ENCODE data around the gene SERPINA5. TPM values are rescaled to one million over a fixed set of nuclear protein-coding genes. Genes with fewer than 3 reads are reported as not detected.
A peak's percentile ranks its signal among the peaks of the same experiment; 100 is the strongest.
"Not testable (repeated sequence)": the region's sequence is repeated elsewhere in the genome, so short reads cannot be mapped to it uniquely, and the experiment has no call there.

Gene SERPINA5
- total and polyA plus RNA-seq, 4 donors, result 0.13 to 9.0 (median 2.3) TPM; not detected in 1

- WGBS, 2 donors, result 94% methylated on average over 9 of the region's 9 CpGs
- intact Hi-C loops (cut with DNase I), result no loop called here
- H3K27ac ChIP-seq (ENCODE audit: low read depth in 1 of 2, low read length in 2 of 2), result no peak overlapping the region
- no peaks in the 10 kb centered on the region for H3K27me3 ChIP-seq (ENCODE audit: control insufficient read depth in 1 of 2, insufficient read depth in 2 of 2, low read length in 1 of 2)
- no peaks in the 10 kb centered on the region for H3K4me1 ChIP-seq (ENCODE audit: control insufficient read depth in 1 of 2, insufficient read depth in 2 of 2, low read length in 2 of 2)
- no peaks in the 10 kb centered on the region for H3K9me3 ChIP-seq (ENCODE audit: control insufficient read depth, low read length)
- DNase-seq (no peak), ATAC-seq (ENCODE audit: low FRiP score) (no peak)
- no peaks in the 10 kb centered on the region for H3K36me3 ChIP-seq (ENCODE audit: control insufficient read depth in 1 of 2, insufficient read depth in 2 of 2, low read length in 1 of 2)
- no peak overlapping the region for H3K4me3 ChIP-seq (ENCODE audit: low read length in 2 of 2)
Measured at GRCh38 chr14:94570440-94570839, 10.8 kb upstream of the SERPINA5 start.

- no peak for DNase-seq
Measured at GRCh38 chr14:94571395-94571794, 9.8 kb upstream of the SERPINA5 start.

DNA sequence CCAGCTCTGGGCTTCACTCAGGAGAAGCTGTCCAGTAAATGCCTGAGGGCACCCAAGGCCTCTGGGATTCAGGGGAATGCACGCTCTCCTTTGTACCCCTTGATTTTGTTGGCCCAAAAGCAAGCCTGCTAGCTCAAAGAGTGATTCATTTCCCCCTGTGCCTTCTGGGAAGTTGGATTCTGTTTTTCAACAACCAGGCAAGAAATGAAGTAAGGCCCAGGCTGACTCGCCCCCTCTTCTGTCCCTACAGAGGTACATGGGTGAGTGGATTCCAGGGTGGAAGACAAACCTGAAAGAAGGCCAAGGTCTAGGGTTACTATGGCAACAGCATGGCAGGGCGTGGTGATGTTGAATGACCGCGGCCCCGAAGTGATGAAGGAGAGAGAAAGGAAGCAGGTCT, 9.3 kb upstream of the SERPINA5 start:
- ATAC-seq (ENCODE audit: low FRiP score) (no peak), DNase-seq (no peak)
- Histone ChIP-seq H3K9me3 (ENCODE audit: control insufficient read depth, low read length) (no peaks in the 10 kb centered on the region), H3K27me3 (ENCODE audit: control insufficient read depth in 1 of 2, insufficient read depth in 2 of 2, low read length in 1 of 2) (no peaks in the 10 kb centered on the region), H3K4me1 (ENCODE audit: control insufficient read depth in 1 of 2, insufficient read depth in 2 of 2, low read length in 2 of 2) (no peaks in the 10 kb centered on the region), H3K27ac (ENCODE audit: low read depth in 1 of 2, low read length in 2 of 2) (peak overlapping the region in 1 of 2 donors; percentile 18), H3K36me3 (ENCODE audit: control insufficient read depth in 1 of 2, insufficient read depth in 2 of 2, low read length in 1 of 2) (no peaks in the 10 kb centered on the region), H3K4me3 (ENCODE audit: low read length in 2 of 2) (no peak overlapping the region)
- intact Hi-C loops (cut with DNase I), result no loop called here
- WGBS, 2 donors, result 61 to 68% methylated on average over 6 of the region's 6 CpGs

More at GRCh38 chr14:94571395-94571794, 9.8 kb upstream of the SERPINA5 start:
- Histone ChIP-seq H3K27me3 (ENCODE audit: control insufficient read depth in 1 of 2, insufficient read depth in 2 of 2, low read length in 1 of 2) (no peaks in the 10 kb centered on the region), H3K4me3 (ENCODE audit: low read length in 2 of 2) (no peak overlapping the region), H3K27ac (ENCODE audit: low read depth in 1 of 2, low read length in 2 of 2) (no peak overlapping the region), H3K9me3 (ENCODE audit: control insufficient read depth, low read length) (no peaks in the 10 kb centered on the region), H3K4me1 (ENCODE audit: control insufficient read depth in 1 of 2, insufficient read depth in 2 of 2, low read length in 2 of 2) (no peaks in the 10 kb centered on the region), H3K36me3 (ENCODE audit: control insufficient read depth in 1 of 2, insufficient read depth in 2 of 2, low read length in 1 of 2) (no peaks in the 10 kb centered on the region)
- intact Hi-C loops (cut with DNase I), result no loop called here
- whole genome bisulfite sequencing, 2 donors, result 49 to 59% methylated on average over 7 of the region's 7 CpGs
- ATAC-seq (ENCODE audit: low FRiP score), result peak; percentile 23

- WGBS, 2 donors, result 89 to 92% methylated on average over 7 of the region's 7 CpGs
- intact Hi-C loops (cut with DNase I), result no loop called here
- no peak overlapping the region for H3K27ac ChIP-seq (ENCODE audit: low read depth in 1 of 2, low read length in 2 of 2)
Measured at GRCh38 chr14:94572637-94573303, 8.5 kb upstream of the SERPINA5 start.

GRCh38 chr14:94573475-94574277, 7.5 kb upstream of the SERPINA5 start:
- Histone ChIP-seq H3K9me3 (ENCODE audit: control insufficient read depth, low read length) (no peaks in the 10 kb centered on the region), H3K27me3 (ENCODE audit: control insufficient read depth in 1 of 2, insufficient read depth in 2 of 2, low read length in 1 of 2) (no peaks in the 10 kb centered on the region), H3K36me3 (ENCODE audit: control insufficient read depth in 1 of 2, insufficient read depth in 2 of 2, low read length in 1 of 2) (no peaks in the 10 kb centered on the region), H3K4me3 (ENCODE audit: low read length in 2 of 2) (no peak overlapping the region), H3K27ac (ENCODE audit: low read depth in 1 of 2, low read length in 2 of 2) (no peak overlapping the region), H3K4me1 (ENCODE audit: control insufficient read depth in 1 of 2, insufficient read depth in 2 of 2, low read length in 2 of 2) (no peaks in the 10 kb centered on the region)
- no peak for DNase-seq
- WGBS, 2 donors, result 88 to 90% methylated on average over 6 of the region's 6 CpGs
- no peak for ATAC-seq (ENCODE audit: low FRiP score)
- intact Hi-C loops (cut with DNase I), result no loop called here

More at GRCh38 chr14:94572637-94573303, 8.5 kb upstream of the SERPINA5 start:
- no peak overlapping the region for H3K4me3 ChIP-seq (ENCODE audit: low read length in 2 of 2)
- H3K36me3 ChIP-seq (ENCODE audit: control insufficient read depth in 1 of 2, insufficient read depth in 2 of 2, low read length in 1 of 2), result no peaks in the 10 kb centered on the region
- DNase-seq, result no peak
- H3K27me3 ChIP-seq (ENCODE audit: control insufficient read depth in 1 of 2, insufficient read depth in 2 of 2, low read length in 1 of 2), result no peaks in the 10 kb centered on the region
- ATAC-seq (ENCODE audit: low FRiP score), result no peak
- no peaks in the 10 kb centered on the region for H3K4me1 ChIP-seq (ENCODE audit: control insufficient read depth in 1 of 2, insufficient read depth in 2 of 2, low read length in 2 of 2)
- no peaks in the 10 kb centered on the region for H3K9me3 ChIP-seq (ENCODE audit: control insufficient read depth, low read length)

DNA sequence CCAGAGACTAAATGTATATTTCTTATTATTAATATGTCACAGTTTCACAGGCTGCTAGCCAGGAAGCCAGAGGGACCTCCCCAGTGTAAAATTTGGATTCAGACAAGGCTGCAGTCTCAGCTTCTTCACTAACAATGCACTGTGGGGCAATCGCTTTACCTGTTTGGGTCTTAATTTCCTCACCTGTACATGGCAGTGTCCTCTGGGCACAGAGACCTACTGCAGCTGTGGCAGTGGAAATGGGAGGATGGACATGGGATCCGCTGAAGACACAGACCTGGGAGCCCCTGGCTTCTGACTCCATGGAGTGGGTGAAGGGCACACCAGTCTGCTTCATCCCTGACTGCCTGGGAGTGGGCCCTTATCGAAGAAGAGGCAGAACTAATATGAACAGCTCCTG, 6.9 kb upstream of the SERPINA5 start:
- Histone ChIP-seq H3K36me3 (ENCODE audit: control insufficient read depth in 1 of 2, insufficient read depth in 2 of 2, low read length in 1 of 2) (no peaks in the 10 kb centered on the region), H3K9me3 (ENCODE audit: control insufficient read depth, low read length) (no peaks in the 10 kb centered on the region), H3K4me3 (ENCODE audit: low read length in 2 of 2) (no peak overlapping the region), H3K27ac (ENCODE audit: low read depth in 1 of 2, low read length in 2 of 2) (no peak overlapping the region), H3K4me1 (ENCODE audit: control insufficient read depth in 1 of 2, insufficient read depth in 2 of 2, low read length in 2 of 2) (no peaks in the 10 kb centered on the region), H3K27me3 (ENCODE audit: control insufficient read depth in 1 of 2, insufficient read depth in 2 of 2, low read length in 1 of 2) (no peaks in the 10 kb centered on the region)
- 74 to 80% methylated on average over 3 of the region's 3 CpGs for WGBS, 2 donors
- intact Hi-C loops (cut with DNase I), result no loop called here
- no peak for ATAC-seq (ENCODE audit: low FRiP score)
- DNase-seq, result no peak

DNA sequence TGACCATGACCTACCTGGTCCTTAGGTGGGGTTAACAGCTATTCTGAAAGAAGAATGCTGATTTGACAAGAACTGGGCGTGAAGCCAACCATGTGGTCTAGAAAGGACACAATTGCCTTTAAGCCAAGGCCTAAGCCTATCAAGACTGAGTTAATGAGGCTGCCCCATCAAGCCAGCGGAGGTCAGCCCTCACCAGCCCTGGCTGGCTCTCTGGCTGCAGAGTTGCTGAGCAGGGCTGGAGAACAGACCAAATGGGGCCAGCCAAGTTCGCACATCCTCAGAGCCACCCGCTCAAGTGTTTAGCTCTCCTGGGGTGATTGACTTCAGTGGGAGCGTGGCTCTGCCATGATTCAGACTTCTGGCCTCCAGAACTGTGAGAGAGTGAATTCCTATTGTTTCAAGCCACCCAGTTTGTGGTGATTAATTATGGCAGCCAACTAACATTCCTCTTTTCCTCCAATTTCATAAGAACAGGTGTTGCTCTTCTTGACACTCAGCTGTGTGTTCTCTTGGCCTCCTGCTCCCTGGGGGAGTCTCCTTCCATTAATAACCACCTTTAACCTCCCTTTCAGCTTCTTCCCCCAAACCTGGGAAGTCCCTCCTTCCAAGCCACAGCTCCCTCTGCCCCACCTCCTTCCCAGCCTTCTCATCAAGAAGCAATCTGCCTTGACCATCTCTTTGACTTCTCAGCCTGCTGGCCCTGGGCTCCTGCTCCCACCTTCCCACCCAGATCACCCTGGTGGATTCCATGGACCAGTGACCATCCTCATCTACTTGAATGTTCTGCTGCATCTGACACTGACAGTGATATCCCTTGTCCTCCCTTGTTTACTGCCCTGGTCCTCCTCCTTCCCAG, 5.3 kb upstream of the SERPINA5 start:
- WGBS, 2 donors, result 85 to 88% methylated on average over 5 of the region's 5 CpGs
- Histone ChIP-seq H3K36me3 (ENCODE audit: control insufficient read depth in 1 of 2, insufficient read depth in 2 of 2, low read length in 1 of 2) (no peaks in the 10 kb centered on the region), H3K4me3 (ENCODE audit: low read length in 2 of 2) (no peak overlapping the region), H3K9me3 (ENCODE audit: control insufficient read depth, low read length) (no peaks in the 10 kb centered on the region), H3K4me1 (ENCODE audit: control insufficient read depth in 1 of 2, insufficient read depth in 2 of 2, low read length in 2 of 2) (no peaks in the 10 kb centered on the region), H3K27me3 (ENCODE audit: control insufficient read depth in 1 of 2, insufficient read depth in 2 of 2, low read length in 1 of 2) (no peaks in the 10 kb centered on the region), H3K27ac (ENCODE audit: low read depth in 1 of 2, low read length in 2 of 2) (no peak overlapping the region)
- ATAC-seq (ENCODE audit: low FRiP score), result no peak
- no peak for DNase-seq
- intact Hi-C loops (cut with DNase I), result no loop called here

DNA sequence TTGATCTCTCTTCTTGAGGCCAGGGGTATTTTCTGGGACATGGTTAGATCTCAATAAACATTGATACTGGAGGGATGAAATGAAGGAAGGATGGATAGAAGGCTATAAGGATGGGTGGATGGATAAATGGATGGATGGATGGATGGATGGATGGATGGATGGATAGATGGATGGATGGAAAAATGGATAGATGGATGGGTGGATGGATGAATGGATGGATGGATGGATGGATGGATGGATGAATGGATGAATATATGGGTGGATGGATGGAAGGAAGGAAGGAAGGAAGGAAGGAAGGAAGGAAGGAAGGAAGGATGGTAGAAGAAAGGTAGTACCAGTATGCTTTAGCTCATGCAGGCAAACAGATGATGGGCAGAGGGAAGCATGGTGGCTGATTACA, 3.8 kb upstream of the SERPINA5 start:
- ATAC-seq (ENCODE audit: low FRiP score); H3K4me1 ChIP-seq (ENCODE audit: control insufficient read depth in 1 of 2, insufficient read depth in 2 of 2, low read length in 2 of 2); H3K36me3 ChIP-seq (ENCODE audit: control insufficient read depth in 1 of 2, insufficient read depth in 2 of 2, low read length in 1 of 2); H3K9me3 ChIP-seq (ENCODE audit: control insufficient read depth, low read length); DNase-seq; H3K27ac ChIP-seq (ENCODE audit: low read depth in 1 of 2, low read length in 2 of 2); H3K4me3 ChIP-seq (ENCODE audit: low read length in 2 of 2); intact Hi-C loops (cut with DNase I); H3K27me3 ChIP-seq (ENCODE audit: control insufficient read depth in 1 of 2, insufficient read depth in 2 of 2, low read length in 1 of 2): not testable (repeated sequence)

Measured in aorta (tissue), 5 donors.